GM18498 (cell line): Measurements from ENCODE around the gene CCDC187.

Experiments
- ATAC-seq: cut with Tn5 transposase; IDR thresholded peaks from one replicate; pipeline ENCODE4 v1.9.1; 2021; ENCODE audit warnings: mild to moderate bottlenecking, moderate library complexity; ENCODE audit not compliant: unreplicated experiment

CCDC187 gene

DNA sequence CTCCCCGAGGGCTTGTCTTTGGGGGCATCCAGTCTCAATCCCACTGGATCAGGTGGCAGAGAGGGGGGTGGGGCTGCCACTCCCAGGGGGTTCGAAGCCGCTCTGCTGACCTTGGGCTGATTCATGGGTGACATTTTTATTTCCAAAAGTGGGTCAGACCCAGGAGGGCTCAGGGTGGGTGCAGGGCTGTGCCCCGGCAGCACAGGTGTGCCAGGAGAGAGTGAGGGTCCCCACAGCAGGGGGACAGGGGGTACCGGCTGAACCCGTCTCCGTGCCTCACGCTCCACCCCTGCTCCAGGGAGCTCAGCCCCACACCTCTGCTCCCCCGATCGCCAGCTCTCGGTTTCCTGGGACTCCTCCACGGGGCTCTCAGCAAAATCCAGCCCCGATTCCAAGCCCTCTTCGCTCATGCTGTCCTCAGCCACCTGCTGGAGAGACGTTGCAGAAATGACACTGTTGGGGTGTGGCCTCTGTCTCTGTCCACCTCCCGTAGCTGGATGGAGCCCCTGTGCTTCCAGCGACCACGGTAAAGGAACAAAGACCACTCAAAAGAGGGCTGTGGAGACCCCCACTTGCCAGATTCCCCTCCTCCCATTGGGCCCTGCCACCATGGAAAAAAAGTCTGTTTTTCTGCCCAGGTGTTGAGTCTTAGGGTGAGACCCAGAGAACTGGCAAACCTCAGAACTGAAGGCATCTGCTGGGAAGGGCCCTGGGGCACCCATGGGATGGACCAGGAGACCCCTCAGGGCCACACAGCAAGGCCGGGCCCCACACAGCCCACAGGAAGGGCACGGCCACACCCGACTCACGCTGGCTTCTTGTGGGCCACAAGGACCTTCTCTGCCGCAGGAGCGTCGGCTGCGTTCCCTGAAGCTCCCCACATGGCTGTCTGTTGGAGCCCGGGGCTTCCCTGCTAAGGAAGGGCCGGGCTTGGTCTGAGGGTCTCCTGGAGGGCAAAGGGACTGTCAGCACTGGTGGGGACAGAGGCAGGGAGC, 47.7 kb downstream of the CCDC187 start:
- ATAC-seq: no peak

DNA sequence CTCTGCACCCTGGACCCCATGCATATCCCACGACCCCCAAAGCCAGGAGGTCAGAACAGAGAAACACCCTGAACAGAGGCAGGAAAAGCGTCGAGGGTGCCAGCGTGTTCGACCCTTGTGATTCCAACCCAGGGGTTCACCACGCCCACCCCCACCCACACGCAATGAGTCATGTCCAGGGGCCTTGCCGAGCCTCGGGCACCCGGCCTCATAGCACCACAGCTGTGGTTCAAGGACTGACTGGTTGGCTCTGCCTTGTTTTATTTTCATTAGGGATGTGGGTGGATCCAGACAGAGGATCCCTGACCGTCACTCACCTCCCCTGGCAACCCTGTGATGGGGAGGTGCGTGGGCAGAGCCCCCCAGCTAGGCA, 48.7 kb downstream of the CCDC187 start:
- ATAC-seq: no peak

DNA sequence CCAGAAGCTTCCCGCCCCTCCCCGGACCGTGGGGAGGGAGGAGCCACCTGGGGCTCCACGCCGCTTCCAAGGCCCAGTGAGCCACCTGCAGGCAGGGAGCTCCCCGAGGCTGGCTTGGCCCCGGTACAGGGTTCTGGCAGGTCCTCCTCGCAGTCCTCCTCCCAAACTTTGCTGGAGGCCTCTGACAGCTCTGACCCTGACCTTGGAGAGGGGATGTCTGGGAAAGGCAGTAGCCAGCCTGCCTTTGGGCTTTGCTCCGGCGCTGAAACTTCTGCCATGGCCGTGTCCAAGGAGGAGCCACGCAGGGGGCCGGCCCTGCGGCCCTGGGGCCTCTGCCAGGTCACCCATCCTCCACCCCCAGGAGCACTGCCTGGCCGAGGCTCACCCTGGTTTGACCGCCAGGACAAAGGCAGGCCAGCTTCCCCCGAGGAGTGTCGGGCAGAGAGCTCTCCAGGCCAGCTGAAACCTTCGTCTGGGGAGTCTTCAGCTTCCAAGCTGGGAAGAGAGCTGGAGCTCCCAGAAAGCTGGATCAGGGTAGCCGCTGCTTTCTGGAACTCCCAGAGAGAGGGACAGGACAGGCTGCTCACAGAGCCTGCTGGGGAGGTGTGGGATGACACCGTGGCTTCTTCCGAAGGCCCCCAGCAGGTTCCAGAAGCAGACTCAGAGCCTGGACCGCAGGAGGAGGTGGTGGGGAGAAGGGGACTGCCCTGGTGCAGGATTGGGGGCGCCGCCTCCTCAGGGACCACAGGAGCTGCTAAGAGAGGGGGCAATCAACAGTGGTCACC, 49.3 kb downstream of the CCDC187 start:
- no peak for ATAC-seq

DNA sequence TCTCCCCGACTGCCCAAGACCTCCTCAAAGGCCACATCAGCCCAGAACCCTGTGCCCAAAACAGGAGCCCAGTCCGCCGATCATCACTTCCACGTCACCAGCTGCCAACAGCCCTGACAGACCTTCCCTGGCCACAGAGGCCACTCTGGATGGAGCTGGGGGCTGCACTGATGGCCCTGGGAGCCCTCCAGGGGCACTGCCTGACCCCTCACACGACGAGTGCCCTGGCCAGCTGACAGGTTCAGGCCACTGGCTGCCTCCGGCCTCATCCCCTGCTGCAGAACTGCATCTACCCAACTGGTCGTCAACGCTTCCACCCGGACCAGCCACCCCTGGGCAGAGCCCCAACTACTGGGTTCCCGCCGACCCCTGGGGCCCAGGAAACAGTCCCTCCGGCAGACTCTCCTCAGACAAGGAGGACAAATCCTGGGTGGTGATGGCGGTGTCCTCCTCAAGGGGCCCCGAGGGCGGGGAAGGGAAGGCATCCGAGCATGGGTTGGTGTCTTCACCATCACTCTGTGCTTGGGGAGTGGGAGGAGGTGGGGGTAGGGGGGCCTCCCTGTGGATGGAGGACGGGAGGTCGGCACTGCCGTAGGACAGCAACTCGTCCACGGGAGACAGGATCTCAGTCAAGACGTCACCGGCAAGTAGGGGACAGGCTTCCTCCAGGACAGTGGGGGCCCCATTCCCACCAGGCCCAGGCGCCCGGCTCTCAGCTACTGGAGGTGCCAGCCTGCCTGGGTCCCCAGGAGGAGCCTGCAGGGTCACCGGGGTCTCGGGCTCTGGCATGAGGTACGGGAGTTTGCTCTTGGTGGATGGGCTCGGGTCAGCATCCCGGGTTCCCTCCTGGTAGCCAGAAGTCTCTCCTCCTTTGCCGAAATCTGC, 50.4 kb downstream of the CCDC187 start:
- ATAC-seq: no peak

DNA sequence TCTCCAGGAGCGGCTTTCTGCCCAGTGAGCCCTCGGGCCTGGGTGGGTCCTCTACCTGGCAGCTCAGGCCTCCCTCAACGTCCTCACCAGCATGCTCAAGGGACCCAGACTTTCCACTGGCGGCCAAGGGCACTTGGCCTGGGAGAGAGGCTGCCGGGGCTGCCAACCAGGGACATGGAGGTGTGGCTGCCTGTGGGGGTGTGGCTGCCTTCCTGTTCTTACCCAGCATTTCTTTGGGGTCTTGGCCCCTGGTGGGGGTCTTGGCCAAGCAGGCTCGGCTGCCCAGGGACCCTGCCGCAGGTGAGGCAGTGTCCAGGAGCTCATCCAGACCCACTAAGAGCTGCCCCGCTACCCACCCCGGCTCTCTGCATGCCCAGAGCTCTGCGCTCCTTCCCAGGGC, 51.0 kb downstream of the CCDC187 start:
- ATAC-seq: no peak

DNA sequence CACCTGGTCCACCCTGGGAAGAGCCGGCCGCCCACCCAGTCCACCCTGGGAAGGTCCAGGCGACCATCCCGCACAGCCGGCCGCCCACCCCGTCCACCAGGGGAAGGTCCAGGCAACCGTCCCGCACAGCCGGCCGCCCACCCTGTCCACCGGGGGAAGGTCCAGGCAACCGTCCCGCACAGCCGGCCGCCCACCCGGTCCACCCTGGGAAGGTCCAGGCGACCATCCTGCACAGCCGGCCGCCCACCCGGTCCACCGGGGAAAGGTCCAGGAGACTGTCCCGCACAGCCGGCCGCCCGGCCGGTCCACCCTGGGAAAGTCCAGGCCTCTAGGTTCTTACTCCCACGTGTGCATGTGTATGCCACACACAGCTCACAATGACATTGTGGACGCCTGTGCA, 51.6 kb downstream of the CCDC187 start:
- no peak for ATAC-seq

DNA sequence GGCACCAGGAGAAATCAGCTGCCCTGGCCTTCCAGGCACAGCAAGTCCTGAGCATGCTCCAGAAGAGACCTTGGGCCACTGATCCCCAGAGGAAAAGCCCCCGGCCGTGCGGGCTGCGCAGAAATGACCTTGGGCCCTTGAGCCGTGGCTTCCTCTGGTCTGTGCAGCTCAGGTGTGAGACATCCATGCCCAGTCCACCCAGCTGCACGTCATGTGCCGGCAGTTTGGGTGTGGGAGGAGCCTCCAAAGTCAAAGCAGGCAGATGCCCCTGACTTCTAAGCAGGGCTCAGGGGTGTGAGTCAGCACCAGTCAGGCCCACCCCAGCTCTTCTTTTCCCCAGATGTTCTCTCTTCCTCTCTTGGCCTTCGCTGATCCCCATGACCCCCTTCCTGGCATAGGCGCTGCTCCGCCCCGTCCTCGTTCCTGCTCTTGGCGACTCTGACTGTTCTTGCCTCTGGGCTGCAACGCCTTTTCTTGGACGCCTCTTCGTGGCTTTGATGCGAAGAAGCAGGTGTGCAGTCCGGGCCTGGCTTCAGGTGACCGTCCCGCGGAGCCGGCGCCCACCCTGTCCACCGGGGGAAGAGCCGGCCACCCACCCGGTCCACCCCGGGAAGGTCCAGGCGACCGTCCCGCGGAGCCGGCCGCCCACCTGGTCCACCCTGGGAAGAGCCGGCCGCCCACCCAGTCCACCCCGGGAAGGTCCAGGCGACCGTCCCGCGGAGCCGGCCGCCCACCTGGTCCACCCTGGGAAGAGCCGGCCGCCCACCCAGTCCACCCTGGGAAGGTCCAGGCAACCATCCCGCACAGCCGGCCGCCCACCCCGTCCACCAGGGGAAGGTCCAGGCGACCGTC, 52.4 kb downstream of the CCDC187 start:
- no peak for ATAC-seq

DNA sequence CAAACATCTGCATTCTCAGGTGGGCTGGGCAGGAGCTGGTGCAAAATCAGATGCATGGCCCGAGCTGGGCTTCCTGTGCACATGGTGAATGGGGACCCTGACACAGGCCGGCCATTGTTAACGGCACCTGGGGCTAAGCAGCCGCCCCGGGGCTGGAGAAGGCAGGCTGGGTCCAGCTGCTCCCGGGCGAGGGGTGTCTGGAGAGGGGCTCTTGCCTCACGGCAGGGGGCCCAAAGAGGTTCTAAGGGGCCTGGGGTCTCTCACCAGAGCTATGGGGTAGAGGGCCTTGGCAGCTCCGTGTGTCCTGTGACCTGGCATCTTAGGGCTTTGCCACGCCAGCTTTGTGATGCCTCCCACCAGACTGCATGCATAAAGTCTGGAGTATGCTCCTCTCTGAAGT, 53.2 kb downstream of the CCDC187 start:
- no peak for ATAC-seq

DNA sequence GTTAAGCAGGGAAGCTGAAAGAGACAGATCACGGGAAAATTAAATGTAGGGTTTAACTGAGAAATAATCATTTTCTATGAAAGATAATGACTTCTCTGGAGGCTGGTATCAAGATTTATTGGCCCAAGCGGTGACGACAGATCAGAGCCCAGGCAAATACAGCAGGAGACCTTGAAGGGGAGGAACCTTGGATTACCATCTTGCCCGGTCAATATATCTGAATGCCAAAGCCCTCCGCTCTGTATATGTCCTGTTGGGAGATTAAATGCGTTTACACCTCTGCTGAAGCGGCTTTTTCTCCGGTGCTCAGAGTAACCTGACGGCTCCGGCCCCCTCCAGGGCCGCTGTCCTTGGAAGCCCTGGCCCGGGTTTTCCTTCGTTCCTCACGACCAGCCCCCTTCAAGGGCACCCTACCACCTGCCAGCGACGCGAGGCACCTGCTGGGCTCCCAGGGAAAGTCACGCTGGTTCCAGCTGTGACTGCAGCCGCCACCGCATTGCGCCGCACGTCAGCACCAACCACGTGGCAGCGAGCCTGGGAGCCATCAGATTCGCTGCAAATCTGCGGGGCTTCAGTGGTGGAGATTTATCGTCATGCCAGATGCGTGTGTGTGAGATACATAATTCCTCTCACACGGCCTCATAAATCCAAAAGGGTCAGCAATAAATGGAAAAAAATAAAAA, 53.9 kb downstream of the CCDC187 start:
- no peak for ATAC-seq

DNA sequence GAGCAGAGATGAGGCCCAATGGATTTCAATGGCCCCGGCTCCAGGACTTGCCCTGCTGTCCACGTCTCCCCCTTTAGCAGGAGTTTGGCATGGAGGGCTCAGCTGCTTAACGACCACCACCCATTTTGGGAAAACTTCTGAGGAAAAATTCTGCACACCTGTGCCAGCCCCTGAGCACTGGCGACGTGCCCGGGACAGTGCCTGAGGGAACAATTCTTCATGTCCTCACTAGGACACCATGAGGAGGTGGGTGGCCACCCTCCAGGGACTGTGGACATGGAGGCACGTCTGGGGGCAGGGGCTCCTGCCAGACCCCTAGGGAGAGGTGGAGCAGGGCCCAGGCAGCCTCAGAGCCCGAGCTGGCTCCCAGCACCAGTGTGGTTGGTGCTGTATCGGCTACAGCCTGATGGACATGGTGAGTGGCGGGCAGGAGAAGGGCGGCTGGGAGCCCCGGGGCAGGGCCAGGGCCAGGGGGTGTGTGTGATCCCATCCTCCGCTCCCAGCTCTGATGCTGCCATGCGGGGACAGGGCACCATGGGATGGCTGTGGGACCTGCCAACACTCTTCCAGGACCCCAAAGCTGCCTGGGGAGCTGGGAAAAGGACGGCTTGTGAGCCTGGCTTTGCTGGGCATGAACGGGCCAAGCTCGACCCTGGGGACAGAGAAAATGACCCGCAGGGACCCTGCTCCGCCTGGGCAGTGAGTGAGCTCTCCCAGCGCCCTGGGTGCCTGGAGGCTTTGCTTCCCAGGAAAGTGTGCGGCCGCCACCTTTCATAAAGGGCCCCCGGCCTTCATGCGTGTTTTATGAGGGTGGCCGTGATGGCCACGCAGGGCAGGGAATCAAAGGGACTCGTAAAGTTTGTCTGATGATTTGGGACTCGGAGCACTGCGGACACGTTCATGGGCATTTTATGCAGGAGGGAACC, 54.7 kb downstream of the CCDC187 start:
- no peak for ATAC-seq

DNA sequence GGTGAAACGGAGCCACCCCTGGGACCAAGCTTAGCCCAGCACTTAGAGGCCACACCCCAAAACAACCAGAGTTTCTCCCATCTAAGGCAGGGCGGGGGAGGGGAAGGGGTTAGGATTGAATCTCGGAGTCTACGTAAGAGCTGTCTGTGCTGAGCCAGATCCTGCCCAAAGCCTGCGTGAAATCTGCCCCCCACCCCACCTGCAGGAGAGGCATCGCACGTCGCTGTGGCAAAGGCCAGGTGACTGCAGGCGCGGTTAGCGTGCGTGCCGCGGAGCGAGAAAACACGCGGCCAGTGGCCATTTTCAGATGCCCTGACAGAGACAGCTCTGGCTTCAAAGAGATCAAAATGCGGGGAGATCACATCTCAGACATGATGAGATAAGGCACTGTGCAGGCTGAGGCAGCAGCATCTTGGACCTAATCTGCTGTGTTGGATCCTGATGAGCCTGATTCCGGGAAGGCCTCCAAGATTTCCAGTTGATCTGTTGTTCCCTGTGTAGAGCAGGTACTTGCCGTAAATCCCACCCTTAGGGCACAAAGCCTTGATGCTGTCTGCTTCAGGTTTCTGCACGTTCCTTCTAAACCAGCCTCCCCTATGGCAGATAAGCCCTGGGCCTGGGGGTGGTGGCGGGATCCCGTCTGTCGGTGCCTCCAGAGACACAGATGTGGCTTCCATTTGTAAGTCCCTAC, 55.8 kb downstream of the CCDC187 start:
- no peak for ATAC-seq

DNA sequence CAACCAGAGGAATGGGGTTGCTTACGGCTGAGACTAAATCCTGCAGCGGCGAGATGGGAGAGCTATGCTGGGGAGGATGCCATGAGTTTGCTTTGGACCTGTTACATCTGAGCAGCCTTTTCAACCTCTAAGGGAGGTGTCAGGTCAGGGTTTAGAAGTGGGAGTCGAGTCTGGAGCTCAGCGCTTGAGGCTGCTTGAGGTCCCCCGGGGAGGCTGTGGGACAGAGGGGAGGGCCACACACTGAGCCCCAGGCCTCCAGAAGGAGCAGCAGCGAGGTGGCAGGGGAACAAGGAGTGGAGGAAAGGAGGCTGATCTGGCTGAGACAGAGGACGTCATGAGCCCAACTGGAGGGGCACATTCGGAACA, 56.4 kb downstream of the CCDC187 start:
- ATAC-seq: no peak

DNA sequence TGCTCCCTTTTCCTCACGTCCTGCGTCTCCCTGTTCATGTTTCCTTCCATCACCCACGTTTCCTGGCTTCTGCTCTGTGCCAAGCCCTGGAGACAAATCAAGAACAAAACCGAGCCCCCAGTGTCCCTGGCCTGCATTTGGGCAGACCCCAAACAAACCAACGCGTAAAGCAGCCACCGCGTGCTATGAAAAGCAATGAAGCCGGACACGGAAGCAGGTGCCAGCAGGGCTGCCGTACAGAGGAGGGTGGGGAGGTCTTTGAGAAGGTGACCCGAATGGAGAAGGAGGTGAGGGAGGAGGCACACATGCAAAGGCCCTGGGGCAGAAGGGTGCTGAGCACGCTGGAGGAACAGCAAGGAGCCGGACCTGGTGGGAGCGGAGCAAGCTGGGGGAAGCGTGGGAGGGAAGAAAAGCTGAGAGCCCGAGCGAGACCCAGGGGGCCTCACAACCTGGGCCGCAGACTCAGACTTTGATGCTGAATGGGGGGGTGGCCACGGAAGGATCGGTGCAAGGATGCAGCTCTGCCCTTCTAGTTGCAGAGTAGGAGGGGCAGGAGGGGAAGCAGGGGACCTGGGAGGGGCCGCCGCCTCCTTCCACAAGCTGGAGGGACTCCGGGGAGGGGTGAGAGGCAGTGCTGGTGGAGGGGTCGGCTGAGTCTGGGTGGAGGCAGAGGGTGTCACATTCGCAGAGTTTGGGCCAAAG, 56.9 kb downstream of the CCDC187 start:
- no peak for ATAC-seq

DNA sequence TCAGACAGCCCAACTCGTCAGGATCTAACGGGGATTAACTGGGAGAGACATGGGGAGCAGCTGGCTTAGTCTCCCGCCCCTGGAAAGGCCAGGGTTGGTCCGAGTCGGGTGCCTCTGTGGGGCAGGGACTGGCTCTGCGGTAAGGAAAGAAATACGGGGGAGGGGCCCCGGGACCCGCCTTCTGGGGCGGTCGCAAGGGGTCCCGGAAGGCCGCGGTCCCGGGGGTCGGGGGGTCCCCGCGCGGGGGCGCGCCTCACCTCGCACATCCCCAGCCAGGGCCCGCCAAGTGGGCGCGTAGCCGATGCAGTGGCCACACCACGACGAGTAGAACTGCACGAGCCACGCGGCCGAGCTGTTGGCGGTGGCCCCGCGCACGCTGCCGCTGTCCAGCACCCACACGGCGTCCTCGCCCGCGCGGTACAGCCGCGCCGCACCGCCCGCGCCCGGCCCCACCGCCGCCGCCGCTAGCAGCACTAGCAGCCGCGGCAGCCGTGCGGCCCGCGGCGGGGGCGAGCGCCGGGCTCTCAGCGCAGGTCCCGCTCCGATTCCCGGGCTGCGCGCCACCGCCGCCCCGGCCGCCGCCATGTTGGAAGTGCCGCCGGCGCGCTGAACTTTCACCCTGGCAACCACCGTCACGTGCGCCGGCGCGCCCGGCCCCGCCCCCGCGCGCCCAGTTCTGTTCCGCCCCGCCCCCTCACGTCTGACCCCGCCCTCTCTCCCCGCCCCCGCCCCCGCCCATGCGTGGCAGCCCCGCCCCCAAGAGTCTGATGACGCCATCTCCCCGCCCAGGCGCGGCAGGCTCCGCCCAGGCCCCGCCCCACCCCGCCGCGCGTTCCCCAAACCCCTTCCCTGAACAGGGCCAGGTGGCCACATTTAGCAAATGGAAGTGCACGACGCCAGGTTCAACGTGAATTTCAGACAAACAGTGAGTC, 58.4 kb downstream of the CCDC187 start, which contains the start of gene QSOX2:
QSOX2 (minus strand) TSS at position 594 of the 932 bp plus-strand sequence; CDS start at position 585, 9 bp downstream.
- ATAC-seq: peak; percentile 61

DNA sequence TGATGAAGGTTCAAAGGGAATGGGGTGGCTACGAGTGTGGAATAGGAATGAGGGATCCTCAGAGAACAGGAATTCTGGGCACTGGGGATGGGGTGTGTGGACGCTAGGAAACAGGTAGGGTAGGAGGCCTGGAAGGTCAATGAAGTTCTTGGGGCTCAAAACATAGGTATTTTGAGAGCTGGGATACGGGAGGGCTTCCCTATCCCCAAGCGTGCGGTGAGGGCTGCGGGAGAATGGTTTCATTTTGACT, 59.0 kb downstream of the CCDC187 start:
- no peak for ATAC-seq
